ENCODE results near the gene TEDC1.

TEDC1 gene

GRCh38 chr14:105469456-105470349 is 21.3 kb upstream of the TEDC1 start:
- no peak for TF ChIP-seq SIN3A (IDR thresholded peaks at IDR 0.05; ENCODE audit: borderline replicate concordance, insufficient read depth, low read length)
- no peak for TF ChIP-seq REST (IDR thresholded peaks at IDR 0.05; ENCODE audit: insufficient read depth in 1 of 2, low read depth in 2 of 2, low read length in 2 of 2)
- no peak for TF ChIP-seq FOXP2 (optimal IDR thresholded peaks at IDR 0.05; ENCODE audit: borderline replicate concordance, extremely low read depth, extremely low read length, insufficient read depth)
- no peak for TF ChIP-seq POLR2AphosphoS5 (IDR thresholded peaks at IDR 0.05; ENCODE audit: low read depth, low read length)
- no peak for TF ChIP-seq TAF1 (IDR thresholded peaks at IDR 0.05; ENCODE audit: borderline replicate concordance, insufficient read depth, low read length)

GRCh38 chr14:105470350-105471296 is 20.4 kb upstream of the TEDC1 start:
- TF ChIP-seq FOXP2 (optimal IDR thresholded peaks at IDR 0.05; ENCODE audit: borderline replicate concordance, extremely low read depth, extremely low read length, insufficient read depth) (no peak), REST (IDR thresholded peaks at IDR 0.05; ENCODE audit: insufficient read depth in 1 of 2, low read depth in 2 of 2, low read length in 2 of 2) (no peak), SIN3A (IDR thresholded peaks at IDR 0.05; ENCODE audit: borderline replicate concordance, insufficient read depth, low read length) (no peak), POLR2AphosphoS5 (IDR thresholded peaks at IDR 0.05; ENCODE audit: low read depth, low read length) (no peak), TAF1 (IDR thresholded peaks at IDR 0.05; ENCODE audit: borderline replicate concordance, insufficient read depth, low read length) (no peak)

- TF ChIP-seq POLR2AphosphoS5 (IDR thresholded peaks at IDR 0.05; ENCODE audit: low read depth, low read length) (no peak), FOXP2 (optimal IDR thresholded peaks at IDR 0.05; ENCODE audit: borderline replicate concordance, extremely low read depth, extremely low read length, insufficient read depth) (no peak), REST (IDR thresholded peaks at IDR 0.05; ENCODE audit: insufficient read depth in 1 of 2, low read depth in 2 of 2, low read length in 2 of 2) (no peak), TAF1 (IDR thresholded peaks at IDR 0.05; ENCODE audit: borderline replicate concordance, insufficient read depth, low read length) (no peak), SIN3A (IDR thresholded peaks at IDR 0.05; ENCODE audit: borderline replicate concordance, insufficient read depth, low read length) (no peak)
Measured at GRCh38 chr14:105471297-105471821, 19.7 kb upstream of the TEDC1 start.

GRCh38 chr14:105471823-105472485 is 19.1 kb upstream of the TEDC1 start:
- TF ChIP-seq POLR2AphosphoS5 (IDR thresholded peaks at IDR 0.05; ENCODE audit: low read depth, low read length) (no peak), REST (IDR thresholded peaks at IDR 0.05; ENCODE audit: insufficient read depth in 1 of 2, low read depth in 2 of 2, low read length in 2 of 2) (no peak), TAF1 (IDR thresholded peaks at IDR 0.05; ENCODE audit: borderline replicate concordance, insufficient read depth, low read length) (no peak), FOXP2 (optimal IDR thresholded peaks at IDR 0.05; ENCODE audit: borderline replicate concordance, extremely low read depth, extremely low read length, insufficient read depth) (no peak), SIN3A (IDR thresholded peaks at IDR 0.05; ENCODE audit: borderline replicate concordance, insufficient read depth, low read length) (no peak)
